Gastroesophageal sphincter (tissue), 4 donors: ENCODE data around the gene FOXP4. TPM values are rescaled to one million over a fixed set of nuclear protein-coding genes. Genes with fewer than 3 reads are reported as not detected.

Source experiments
- ATAC-seq: fragments of 150-250 bp; one replicate; pipeline ENCODE4 v1.9.1; 2016; ENCODE audit warnings: mild to moderate bottlenecking, moderate library complexity
- H3K27ac ChIP-seq, 4 donors: fragments of 200-600 bp; sonication (generic) in 3 of 4; 1 replicate in 3 of 4; 2 replicates in 1 of 4; pipeline ENCODE4 v1.5.1; 2016 to 2019
- H3K27me3 ChIP-seq: fragments of 200-600 bp; sonication (generic); one replicate; pipeline ENCODE4 v1.5.1; 2019
- H3K36me3 ChIP-seq, 2 donors: fragments of 200-600 bp; sonication (generic); one replicate each; pipeline ENCODE4 v1.5.1; 2019; ENCODE audit warnings: control low read depth in 1 of 2
- H3K4me1 ChIP-seq, 3 donors: fragments of 200-600 bp; sonication (generic); 1 replicate in 2 of 3; 2 replicates in 1 of 3; pipeline ENCODE4 v1.5.1; 2016 to 2019; ENCODE audit warnings: control low read depth in 2 of 3
- H3K4me3 ChIP-seq, 2 donors: fragments of 200-600 bp; sonication (generic); one replicate each; pipeline ENCODE4 v1.5.1; 2019; ENCODE audit warnings: mild to moderate bottlenecking in 1 of 2, moderate library complexity in 1 of 2
- H3K9me3 ChIP-seq, 3 donors: fragments of 200-600 bp; sonication (generic); one replicate each; pipeline ENCODE4 v1.5.1; 2017 to 2019; ENCODE audit warnings: control low read depth in 2 of 3
- EP300 ChIP-seq: sonication (generic); formaldehyde crosslinking; IDR thresholded peaks from one replicate; pipeline ENCODE4 v1.6.1; 2017; ENCODE audit warnings: antibody characterized with exemption, mild to moderate bottlenecking
- POLR2A ChIP-seq, 2 donors: fragments of 450-650 bp; IDR thresholded peaks; one replicate each; pipeline ENCODE4 v1.6.1; 2017; ENCODE audit warnings: antibody characterized with exemption in 2 of 2, mild to moderate bottlenecking in 2 of 2, moderate library complexity in 1 of 2
- POLR2AphosphoS5 ChIP-seq: sonication (generic); formaldehyde crosslinking; IDR thresholded peaks from one replicate; pipeline ENCODE4 v1.6.1; 2017; ENCODE audit warnings: antibody characterized with exemption
- whole genome bisulfite sequencing, 2 donors: methylation state at CpG; one replicate each; pipeline ENCODE4 v1.1.5; 2018; ENCODE audit warnings: low coverage in 1 of 2; 5-methylcytosine and 5-hydroxymethylcytosine counted together
- total RNA-seq, 4 donors: library from RNA; depleted of rRNA; stranded (reverse); fragments of >200 nt; gene quantifications; one replicate each; pipeline ENCODE4 v1.1.0, GENCODE V29; 2016
- TF ChIP-seq, protein P1 (sequence below), 4 experiments: fragments of 200-600 bp in 2 of 4; fragments of 450-650 bp in 2 of 4; sonication (generic) in 1 of 4; IDR thresholded peaks; one replicate each; pipeline ENCODE4 v1.5.1; 2017 to 2019; ENCODE audit warnings: antibody characterized with exemption in 4 of 4, mild to moderate bottlenecking in 2 of 4, moderate library complexity in 2 of 4

The FOXP4 gene
- total RNA-seq, 4 donors from 2014 or later = 8.2 to 25.8 (median 11.7) TPM

DNA sequence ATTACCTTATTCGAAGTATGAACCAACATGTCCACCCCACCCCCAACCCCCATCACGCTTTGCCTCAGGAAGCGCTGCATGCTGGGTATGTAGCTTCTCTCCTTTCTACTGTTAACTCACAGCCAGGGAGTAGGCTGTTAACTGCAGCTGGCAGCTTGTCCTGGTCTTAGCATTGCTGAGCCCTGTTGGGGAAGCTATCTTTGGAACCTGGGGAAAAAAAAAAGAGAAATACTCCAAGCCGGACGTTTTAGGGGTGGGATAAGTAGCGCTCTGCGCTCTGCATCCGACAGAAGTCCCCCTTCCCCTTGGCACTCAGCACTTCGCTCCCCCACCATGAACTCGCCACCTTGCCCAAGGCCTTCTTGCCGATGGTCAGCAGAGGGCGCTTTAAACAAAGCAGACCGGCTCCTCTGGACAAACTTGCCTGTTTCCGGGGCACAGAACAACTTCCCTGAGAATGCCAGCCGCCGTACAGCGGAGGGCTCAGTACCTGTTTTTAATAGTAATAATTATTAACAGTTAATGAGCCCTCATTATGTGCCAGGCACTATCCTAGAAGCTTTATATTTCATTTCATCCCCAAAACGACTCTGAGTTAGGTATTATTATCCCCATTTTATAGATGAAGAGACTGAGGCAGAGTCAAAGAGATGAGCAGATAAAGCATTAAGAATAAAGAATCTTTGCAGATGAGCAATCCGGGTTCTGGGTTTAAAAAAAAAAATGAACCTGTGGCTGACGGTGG, 56.9 kb downstream of the FOXP4 start:
- H3K4me3 ChIP-seq = peak overlapping the region in 1 of 2 donors; percentile 24
- no peaks in the 10 kb centered on the region for H3K27me3 ChIP-seq
- H3K27ac ChIP-seq = peak overlapping the region in 2 of 4 donors; percentile 49 to 51
- no peaks in the 10 kb centered on the region for H3K9me3 ChIP-seq
- peaks cover 0 to 23% of the 10 kb centered on the region in 2 donors for H3K36me3 ChIP-seq
- TF ChIP-seq POLR2A (IDR thresholded peaks at IDR 0.05) (no peak), EP300 (no peak), POLR2AphosphoS5 (peak; percentile 43)
- TF ChIP-seq, protein P1, sequence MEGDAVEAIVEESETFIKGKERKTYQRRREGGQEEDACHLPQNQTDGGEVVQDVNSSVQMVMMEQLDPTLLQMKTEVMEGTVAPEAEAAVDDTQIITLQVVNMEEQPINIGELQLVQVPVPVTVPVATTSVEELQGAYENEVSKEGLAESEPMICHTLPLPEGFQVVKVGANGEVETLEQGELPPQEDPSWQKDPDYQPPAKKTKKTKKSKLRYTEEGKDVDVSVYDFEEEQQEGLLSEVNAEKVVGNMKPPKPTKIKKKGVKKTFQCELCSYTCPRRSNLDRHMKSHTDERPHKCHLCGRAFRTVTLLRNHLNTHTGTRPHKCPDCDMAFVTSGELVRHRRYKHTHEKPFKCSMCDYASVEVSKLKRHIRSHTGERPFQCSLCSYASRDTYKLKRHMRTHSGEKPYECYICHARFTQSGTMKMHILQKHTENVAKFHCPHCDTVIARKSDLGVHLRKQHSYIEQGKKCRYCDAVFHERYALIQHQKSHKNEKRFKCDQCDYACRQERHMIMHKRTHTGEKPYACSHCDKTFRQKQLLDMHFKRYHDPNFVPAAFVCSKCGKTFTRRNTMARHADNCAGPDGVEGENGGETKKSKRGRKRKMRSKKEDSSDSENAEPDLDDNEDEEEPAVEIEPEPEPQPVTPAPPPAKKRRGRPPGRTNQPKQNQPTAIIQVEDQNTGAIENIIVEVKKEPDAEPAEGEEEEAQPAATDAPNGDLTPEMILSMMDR (IDR thresholded peaks at IDR 0.05) = peak in 3 of 4 experiments; percentile 82 to 94 (median 84)
- 6 to 10% methylated on average over 4 to 8 of the region's 20 CpGs for WGBS, 2 donors
- peaks cover 0 to 18% (median 5%) of the 10 kb centered on the region in 3 donors for H3K4me1 ChIP-seq
- peak; percentile 71 for ATAC-seq

GRCh38 chr6:41604006-41604405, 57.8 kb downstream of the FOXP4 start:
- Histone ChIP-seq H3K27ac (no peak overlapping the region), H3K4me3 (no peak overlapping the region), H3K36me3 (peaks cover 0 to 13% of the 10 kb centered on the region in 2 donors), H3K27me3 (no peaks in the 10 kb centered on the region), H3K9me3 (no peaks in the 10 kb centered on the region), H3K4me1 (peaks cover 0 to 18% (median 5%) of the 10 kb centered on the region in 3 donors)
- TF ChIP-seq POLR2AphosphoS5 (no peak), EP300 (no peak), POLR2A (IDR thresholded peaks at IDR 0.05) (no peak)
- TF ChIP-seq, protein P1 (IDR thresholded peaks at IDR 0.05) = no peak
- WGBS, 2 donors = no CpG with 5 or more reads among the region's 5 CpGs
- ATAC-seq = no peak

DNA sequence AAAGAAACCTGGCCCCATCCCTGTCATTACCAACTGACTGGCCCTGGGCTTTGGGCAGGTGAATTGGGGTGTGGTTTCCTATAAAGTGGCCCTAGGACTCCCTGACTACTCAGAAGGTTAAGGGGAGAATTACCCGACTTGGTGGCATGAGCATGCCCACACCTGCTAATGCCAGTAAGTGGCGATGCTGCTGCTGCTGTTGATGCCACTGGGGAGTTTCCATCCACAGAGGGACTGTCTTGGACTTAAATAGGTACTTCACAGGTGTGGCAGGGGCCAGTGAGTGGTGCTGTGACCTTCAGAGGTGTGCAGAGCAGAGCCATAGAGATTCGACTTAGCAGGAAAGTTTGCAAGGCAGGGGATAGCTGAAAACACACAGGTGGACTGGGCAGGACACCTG, 59.5 kb downstream of the FOXP4 start:
- Histone ChIP-seq H3K9me3 (no peaks in the 10 kb centered on the region), H3K27ac (no peak overlapping the region), H3K4me1 (peaks cover 0 to 18% (median 5%) of the 10 kb centered on the region in 3 donors), H3K4me3 (no peak overlapping the region), H3K36me3 (no peaks in the 10 kb centered on the region), H3K27me3 (no peaks in the 10 kb centered on the region)
- ATAC-seq = no peak
- 54 to 71% methylated on average over 2 to 3 of the region's 3 CpGs for WGBS, 2 donors
- TF ChIP-seq POLR2A (IDR thresholded peaks at IDR 0.05) (no peak), POLR2AphosphoS5 (no peak), EP300 (no peak)
- TF ChIP-seq, protein P1 (IDR thresholded peaks at IDR 0.05) = no peak

DNA sequence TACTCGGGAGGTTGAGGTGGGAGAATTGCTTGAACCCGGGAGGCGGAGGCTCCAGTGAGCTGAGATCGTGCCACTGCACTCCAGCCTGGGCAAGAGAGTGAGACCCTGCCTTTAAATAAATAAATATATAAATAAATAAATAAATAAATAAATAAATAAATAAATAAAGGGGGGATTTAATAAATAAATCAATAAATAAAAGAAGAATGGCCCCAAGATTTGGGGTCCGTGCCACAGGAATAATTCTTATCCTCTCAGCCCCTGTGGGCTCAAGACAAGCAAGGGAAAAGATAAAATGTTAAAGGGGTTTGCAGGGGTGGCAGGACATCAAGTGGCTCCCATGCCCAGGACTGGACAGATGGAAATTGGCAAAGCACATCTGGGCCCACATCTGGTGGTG, 60.9 kb downstream of the FOXP4 start:
- Histone ChIP-seq H3K27me3 (peaks cover 8% of the 10 kb centered on the region), H3K36me3 (no peaks in the 10 kb centered on the region), H3K4me1 (peaks cover 0 to 16% (median 5%) of the 10 kb centered on the region in 3 donors), H3K9me3 (no peaks in the 10 kb centered on the region), H3K27ac (no peak overlapping the region), H3K4me3 (no peak overlapping the region)
- TF ChIP-seq POLR2AphosphoS5 (no peak), EP300 (no peak), POLR2A (IDR thresholded peaks at IDR 0.05) (no peak)
- TF ChIP-seq, protein P1 (IDR thresholded peaks at IDR 0.05) = no peak
- ATAC-seq = no peak
- 87% methylated on average over 5 of the region's 5 CpGs; no CpG with 5 or more reads in 1 of the 2 donors for WGBS, 2 donors

GRCh38 chr6:41607736-41608135, 61.6 kb downstream of the FOXP4 start:
- Histone ChIP-seq H3K4me3 (no peak overlapping the region), H3K27ac (no peak overlapping the region), H3K9me3 (no peaks in the 10 kb centered on the region), H3K36me3 (no peaks in the 10 kb centered on the region), H3K27me3 (peaks cover 8% of the 10 kb centered on the region), H3K4me1 (peaks cover 0 to 9% (median 2%) of the 10 kb centered on the region in 3 donors)
- ATAC-seq = no peak
- TF ChIP-seq POLR2A (IDR thresholded peaks at IDR 0.05) (no peak), EP300 (no peak), POLR2AphosphoS5 (no peak)
- TF ChIP-seq, protein P1 (IDR thresholded peaks at IDR 0.05) = no peak
- 86% methylated on average over 1 of the region's 9 CpGs; no CpG with 5 or more reads in 1 of the 2 donors for WGBS, 2 donors
